ENCODE measurements around the gene UNC93B1. TPM values are rescaled to one million over a fixed set of nuclear protein-coding genes. Genes with fewer than 3 reads are reported as not detected.

UNC93B1 gene
- total RNA-seq, 6 donors from 2014 or later = 99.3 to 186 (median 124) TPM

DNA sequence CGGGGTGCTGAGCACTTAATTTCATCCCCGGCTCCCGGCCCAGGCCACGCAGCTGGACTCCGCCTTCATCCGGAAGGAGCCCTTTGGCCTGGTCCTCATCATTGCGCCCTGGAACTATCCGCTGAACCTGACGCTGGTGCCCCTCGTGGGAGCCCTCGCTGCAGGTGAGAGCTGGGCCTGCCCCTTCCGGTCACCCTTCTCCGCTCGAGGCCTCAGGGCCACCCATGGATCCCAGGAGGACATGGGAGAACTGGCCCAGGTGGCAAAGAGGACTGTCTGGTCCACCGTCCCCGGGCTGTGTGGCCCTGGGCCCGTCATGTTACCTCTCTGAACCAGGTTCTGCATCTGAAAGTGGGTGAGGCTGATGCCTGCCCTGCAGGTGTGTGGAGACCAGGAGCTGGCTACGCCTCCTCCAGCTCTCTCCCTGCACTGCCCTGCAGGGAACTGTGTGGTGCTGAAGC, 14.9 kb upstream of the UNC93B1 start:
- 87 to 92% methylated on average over 3 to 18 of the region's 18 CpGs for WGBS, 2 donors
- Histone ChIP-seq H3K36me3 (peaks cover 0 to 29% (median 16%) of the 10 kb centered on the region in 4 donors), H3K4me1 (peaks cover 11 to 50% (median 40%) of the 10 kb centered on the region in 4 donors), H3K4me3 (no peak overlapping the region), H3K9me3 (no peaks in the 10 kb centered on the region), H3K27ac (peak overlapping the region in 2 of 4 donors; percentile 12 to 46), H3K27me3 (no peaks in the 10 kb centered on the region)
- TF ChIP-seq CTCF (IDR thresholded peaks at IDR 0.05) (no peak), POLR2AphosphoS5 (IDR thresholded peaks at IDR 0.05) (no peak), POLR2A (IDR thresholded peaks at IDR 0.05) (no peak), EP300 (IDR thresholded peaks at IDR 0.05) (no peak)
- peak in 1 of 2 donors; percentile 73 for DNase-seq
- ATAC-seq (ENCODE audit: low FRiP score in 2 of 2) = no peak

DNA sequence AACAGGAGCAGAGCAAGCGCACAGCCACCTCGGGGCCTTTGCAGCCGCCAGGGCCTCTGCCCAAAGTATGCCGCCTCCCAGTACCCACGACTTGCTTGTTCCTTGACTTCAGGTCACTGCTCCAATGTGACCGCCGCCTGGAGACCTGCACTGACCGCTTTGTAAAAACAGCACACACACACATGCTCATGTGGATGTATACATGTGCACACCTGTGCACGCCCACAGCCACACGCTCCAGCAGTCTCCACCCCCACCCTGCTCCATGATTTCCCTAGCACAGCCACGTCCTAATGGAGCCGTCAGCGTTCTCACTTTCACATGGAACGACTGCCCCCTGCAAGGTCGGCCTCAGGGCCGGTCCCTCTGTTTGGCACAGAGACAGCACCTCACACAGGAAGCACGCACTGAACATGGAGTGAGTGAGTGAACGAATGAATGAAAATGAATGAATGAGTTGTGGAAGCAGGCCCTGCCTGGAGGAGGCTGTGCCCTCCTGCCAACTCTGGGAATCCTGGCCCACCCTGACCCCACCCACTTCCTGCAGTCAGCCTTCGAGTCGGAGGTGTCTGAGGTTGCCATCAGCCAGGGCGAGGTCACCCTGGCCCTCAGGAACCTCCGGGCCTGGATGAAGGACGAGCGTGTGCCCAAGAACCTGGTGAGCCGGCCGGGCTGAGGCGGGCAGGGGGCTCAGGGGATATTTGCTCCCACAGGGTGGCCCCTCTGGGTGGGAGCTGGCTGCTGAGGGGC, 14.3 kb upstream of the UNC93B1 start:
- TF ChIP-seq CTCF (IDR thresholded peaks at IDR 0.05) (no peak), POLR2A (IDR thresholded peaks at IDR 0.05) (no peak), EP300 (IDR thresholded peaks at IDR 0.05) (no peak), POLR2AphosphoS5 (IDR thresholded peaks at IDR 0.05) (no peak)
- DNase-seq (peak in 1 of 2 donors; percentile 63), ATAC-seq (ENCODE audit: low FRiP score in 2 of 2) (no peak)
- Histone ChIP-seq H3K4me1 (peaks cover 13 to 54% (median 44%) of the 10 kb centered on the region in 4 donors), H3K27ac (peak overlapping the region in 1 of 4 donors; percentile 12), H3K4me3 (no peak overlapping the region), H3K36me3 (peaks cover 0 to 24% (median 16%) of the 10 kb centered on the region in 4 donors), H3K9me3 (no peaks in the 10 kb centered on the region), H3K27me3 (no peaks in the 10 kb centered on the region)
- 67 to 85% methylated on average over 22 of the region's 27 CpGs for WGBS, 2 donors

GRCh38 chr11:68016904-68017817, 13.3 kb upstream of the UNC93B1 start:
- no peak overlapping the region for H3K4me3 ChIP-seq
- peak overlapping the region in 3 of 4 donors; percentile 34 to 59 (median 52) for H3K27ac ChIP-seq
- peaks cover 20 to 64% (median 53%) of the 10 kb centered on the region in 4 donors for H3K4me1 ChIP-seq
- WGBS, 2 donors = 34 to 64% methylated on average over 4 to 14 of the region's 16 CpGs
- peaks cover 0 to 17% (median 10%) of the 10 kb centered on the region in 4 donors for H3K36me3 ChIP-seq
- TF ChIP-seq EP300 (IDR thresholded peaks at IDR 0.05) (no peak), POLR2A (IDR thresholded peaks at IDR 0.05) (no peak), CTCF (IDR thresholded peaks at IDR 0.05) (no peak), POLR2AphosphoS5 (IDR thresholded peaks at IDR 0.05) (no peak)
- ATAC-seq (ENCODE audit: low FRiP score in 2 of 2) (no peak), DNase-seq (peak in 1 of 2 donors; percentile 50)
- no peaks in the 10 kb centered on the region for H3K27me3 ChIP-seq
- H3K9me3 ChIP-seq = no peaks in the 10 kb centered on the region

DNA sequence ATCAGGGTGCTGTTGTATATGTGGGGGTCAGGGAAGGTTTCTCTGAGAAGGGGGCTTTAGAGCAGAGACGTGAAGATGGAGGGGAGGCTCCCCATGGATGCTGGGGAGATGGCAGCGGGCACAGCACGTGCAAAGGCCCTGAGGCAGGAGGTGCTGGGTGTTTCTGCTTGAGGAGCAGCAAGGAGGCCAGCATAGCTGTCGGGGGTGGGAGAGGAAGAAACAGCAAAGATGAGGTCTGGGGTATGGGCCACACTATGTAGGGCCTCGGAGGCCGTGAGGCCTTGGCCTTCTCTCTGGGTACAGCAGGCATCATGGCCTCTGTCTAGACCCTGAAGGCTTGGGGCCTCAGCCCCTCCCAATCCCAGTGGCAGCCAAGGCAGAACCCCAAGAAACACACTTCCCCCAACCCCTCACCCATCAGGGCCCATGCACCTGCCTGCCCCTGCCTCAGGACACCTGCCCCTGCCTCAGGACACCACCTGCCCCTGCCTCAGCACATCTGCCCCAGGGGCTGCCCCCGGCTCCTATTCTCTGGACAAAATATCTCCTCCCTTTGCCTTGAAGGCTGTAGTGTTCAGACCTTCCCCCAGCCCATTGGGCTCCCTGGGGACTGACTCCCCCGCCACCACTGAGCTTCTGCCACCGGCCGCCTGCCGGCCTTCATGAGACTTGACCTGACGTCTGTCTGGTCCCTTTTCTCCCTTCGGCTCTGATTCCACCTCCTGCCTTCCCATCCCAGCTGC, 12.4 kb upstream of the UNC93B1 start:
- peak in 1 of 2 donors; percentile 51 for DNase-seq
- H3K4me1 ChIP-seq = peaks cover 20 to 73% (median 62%) of the 10 kb centered on the region in 4 donors
- no peak overlapping the region for H3K4me3 ChIP-seq
- WGBS, 2 donors = 68 to 72% methylated on average over 13 of the region's 13 CpGs
- no peak for TF ChIP-seq POLR2A (IDR thresholded peaks at IDR 0.05)
- no peak for TF ChIP-seq CTCF (IDR thresholded peaks at IDR 0.05)
- TF ChIP-seq POLR2AphosphoS5 (IDR thresholded peaks at IDR 0.05) = no peak
- TF ChIP-seq EP300 (IDR thresholded peaks at IDR 0.05) = no peak
- no peaks in the 10 kb centered on the region for H3K9me3 ChIP-seq
- ATAC-seq (ENCODE audit: low FRiP score in 2 of 2) = no peak
- peaks cover 0 to 10% (median 3%) of the 10 kb centered on the region in 4 donors for H3K36me3 ChIP-seq
- H3K27me3 ChIP-seq = no peaks in the 10 kb centered on the region
- H3K27ac ChIP-seq = peak overlapping the region in 3 of 4 donors; percentile 34 to 95 (median 52)

All from upper lobe of left lung (tissue), 6 donors.